Measurements from ENCODE around the gene GNG13.
A peak's percentile ranks its signal among the peaks of the same experiment; 100 is the strongest.

GNG13 gene

GRCh38 chr16:813204-813915 is 12.8 kb upstream of the GNG13 start:
- no peak for DNase-seq

- no peak for DNase-seq
Observed at GRCh38 chr16:808085-808386, 7.5 kb upstream of the GNG13 start.

DNA sequence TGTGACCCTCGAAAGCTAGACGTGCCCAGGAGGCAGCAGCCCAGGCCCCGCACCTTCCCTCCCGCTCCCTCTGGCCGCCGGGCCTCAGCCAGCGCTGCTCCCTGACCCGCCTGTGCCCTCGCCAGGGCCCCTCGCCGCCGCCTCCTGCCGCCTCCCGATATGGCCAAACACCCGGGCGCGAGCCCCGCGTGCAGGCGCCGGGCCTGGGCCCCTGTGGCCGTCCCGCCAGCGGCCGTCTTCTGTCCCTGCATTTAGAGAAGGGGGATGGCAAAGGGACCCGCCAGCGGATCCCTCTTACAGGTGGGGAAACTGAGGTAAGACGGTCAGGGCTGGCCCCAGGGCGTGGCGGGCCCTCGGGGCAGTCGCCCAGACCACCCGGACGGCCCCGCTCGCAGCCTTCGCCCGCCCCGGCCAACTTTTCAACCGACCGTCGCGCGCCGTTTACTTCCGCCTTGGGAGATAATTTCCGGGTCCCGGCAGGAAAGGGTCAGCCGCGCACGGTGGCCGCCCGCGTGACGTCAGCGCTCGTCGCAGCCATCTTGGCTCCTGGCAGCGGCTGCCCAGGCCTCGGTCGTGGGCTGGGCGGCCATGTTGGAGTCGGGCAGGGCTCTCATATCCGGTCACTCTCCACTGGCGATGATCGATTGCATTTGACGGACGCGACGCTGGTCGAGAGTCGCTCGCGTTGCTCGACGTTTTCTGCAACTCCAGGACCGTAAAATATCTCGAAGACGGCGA is 7.0 kb upstream of the GNG13 start:
- peak; percentile 79 for DNase-seq

DNA sequence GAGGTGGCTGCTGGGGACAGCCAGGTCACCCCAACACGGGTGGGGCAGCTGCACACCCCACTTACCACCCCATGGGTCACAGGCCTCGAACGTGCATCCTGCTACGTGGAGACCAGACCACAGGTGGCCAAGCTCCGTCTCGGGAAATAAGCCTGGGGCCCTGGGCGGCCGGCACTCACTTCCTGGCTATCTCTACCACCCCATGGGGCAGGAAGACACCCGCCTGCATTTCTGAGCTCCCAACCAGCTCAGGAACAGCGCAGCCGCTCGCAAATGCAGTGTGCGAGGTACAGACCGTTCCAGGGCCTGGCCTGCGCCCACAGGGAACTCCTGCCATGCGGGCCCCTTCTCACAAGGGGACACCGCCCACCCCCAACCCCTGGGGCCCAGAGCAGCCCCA is 4.9 kb upstream of the GNG13 start:
- no peak for DNase-seq

GRCh38 chr16:804193-805048 is 3.9 kb upstream of the GNG13 start:
- no peak for DNase-seq

DNA sequence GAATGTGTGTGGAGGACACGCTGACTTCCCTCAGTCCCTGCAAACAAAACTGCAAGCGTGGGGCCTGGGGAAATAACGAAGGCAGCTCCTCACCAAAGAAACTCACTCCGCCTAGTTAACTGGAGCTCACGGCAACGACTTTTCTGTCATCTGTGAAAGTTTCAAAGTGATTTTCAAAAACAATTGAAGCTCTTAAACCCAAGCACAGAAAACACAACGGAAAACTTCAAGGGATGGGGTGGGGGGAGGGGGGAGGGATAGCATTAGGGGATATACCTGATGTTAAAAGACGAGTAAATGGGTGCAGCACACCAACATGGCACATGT is 3.2 kb upstream of the GNG13 start:
- no peak for DNase-seq

DNA sequence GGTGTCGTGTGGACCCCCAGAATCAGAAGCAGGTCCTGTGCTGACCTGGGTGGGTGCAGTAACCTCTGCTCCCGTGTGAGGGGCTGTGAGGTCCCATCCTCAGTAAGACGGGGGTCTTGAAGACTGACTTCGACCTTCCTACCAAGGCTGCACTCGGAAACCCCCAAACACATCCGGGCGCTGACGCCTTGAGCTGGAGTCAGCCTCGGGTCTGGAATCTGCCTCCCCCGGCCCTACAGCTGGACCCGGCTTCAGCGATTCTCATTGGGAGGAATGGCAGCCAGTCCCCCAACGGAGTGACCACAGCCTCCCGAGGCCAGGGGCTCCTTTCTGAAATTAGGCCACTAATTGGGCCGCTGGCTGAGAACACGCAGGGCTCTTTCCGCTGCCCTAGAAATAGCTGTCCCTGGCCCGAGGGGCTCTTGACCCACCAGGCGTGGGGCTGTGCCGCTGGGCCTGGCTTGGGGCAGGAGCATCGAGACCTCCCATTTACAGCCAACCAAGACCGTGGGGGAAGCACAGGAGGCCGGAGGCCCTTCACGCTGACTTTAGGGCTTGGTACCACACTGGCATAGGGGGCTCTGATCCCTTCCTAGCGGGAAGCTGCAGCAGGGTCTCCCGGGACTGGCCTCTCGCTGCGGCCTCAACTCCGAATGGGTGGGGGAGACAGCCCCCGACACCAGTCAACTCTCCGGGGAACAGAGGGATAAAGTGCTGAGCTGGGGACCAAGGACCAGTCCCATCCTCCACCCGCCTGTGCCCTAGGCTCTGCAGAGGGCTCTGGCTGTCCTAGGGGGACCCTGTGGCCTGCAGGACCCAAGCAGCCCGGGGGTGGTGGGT is 2.6 kb upstream of the GNG13 start:
- DNase-seq: no peak

DNA sequence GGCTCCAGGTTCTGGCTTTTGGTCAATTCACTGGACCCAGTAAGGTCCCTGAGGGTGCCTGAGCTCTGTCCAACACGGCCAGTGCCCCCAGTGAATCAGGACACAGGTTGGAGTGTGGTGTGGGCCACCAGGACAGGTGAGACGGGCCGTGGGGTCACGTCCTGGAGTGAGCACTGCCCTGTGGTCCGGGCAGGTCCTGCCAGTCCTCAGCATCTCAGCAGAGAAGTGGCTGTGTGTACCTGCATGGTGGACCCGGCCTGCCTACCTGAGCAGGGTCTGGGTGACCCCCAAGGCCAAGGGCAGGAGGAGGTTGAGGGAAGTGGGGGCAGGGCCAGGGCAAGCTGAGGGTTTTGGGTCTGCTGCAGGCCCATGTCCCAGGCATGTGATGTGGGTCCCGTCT is 1.9 kb upstream of the GNG13 start:
- no peak for DNase-seq

DNA sequence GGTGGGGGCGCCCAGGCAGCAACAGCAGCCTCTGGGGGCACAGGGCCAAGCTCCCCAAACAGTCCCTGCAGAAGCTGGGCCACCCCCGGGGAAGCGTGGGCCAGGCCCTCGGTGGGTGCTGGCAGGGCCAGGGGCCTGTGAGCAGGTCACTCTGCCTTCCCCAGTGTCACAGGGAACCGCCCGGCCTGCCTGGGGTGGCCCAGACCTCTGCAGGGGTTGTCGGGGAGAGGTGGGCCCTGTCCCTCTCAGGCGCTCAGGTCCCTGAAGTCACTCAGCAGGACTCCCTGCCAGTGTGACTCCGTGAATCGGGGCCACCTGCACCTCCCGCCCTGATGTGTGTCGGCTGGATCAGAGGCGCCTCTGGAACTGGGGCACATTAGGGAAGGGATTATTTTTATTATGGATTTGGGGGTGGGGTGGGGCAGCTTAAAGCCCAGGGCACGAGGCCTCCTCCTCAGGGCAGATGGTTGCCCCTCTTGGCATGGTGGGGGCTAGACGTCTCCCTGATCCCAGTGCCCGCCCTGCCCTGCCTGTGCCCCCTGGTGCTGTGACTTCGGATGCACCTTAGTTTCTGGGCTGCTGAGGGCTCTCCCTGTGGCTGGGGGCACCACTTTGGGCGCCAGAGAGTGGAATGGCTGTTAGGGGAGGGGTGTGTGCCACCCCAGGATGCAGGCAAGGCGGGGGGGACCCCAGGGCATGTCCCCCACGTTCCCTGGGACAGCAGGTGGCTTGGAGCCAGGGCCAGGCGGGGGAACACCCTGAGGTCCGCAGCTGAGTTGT is 1.2 kb upstream of the GNG13 start:
- no peak for DNase-seq

GRCh38 chr16:800834-801511 is 439 bp upstream of the GNG13 start:
- DNase-seq: no peak

- no peak for DNase-seq
Observed at GRCh38 chr16:799111-799947, 1.2 kb downstream of the GNG13 start.

DNA sequence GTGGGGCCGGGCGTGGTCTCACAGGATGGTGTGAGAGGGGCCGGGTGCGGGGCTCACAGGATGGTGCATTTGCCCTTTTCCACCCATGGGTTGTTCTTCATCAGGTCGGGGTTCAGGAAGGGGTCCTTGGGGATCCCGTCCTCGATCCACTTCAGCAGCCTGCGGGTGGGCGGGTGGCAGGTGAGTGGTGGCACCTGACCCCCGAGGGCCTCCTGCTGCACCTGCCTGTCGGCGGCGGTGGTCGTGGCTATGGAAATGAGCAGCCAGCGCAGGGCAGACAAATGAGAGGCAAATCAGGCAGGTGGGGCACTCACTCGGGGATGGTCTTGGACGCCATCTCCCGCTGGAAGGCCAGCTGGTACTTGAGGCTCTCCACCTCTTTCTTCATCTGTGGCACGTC is 1.9 kb downstream of the GNG13 start:
- DNase-seq: no peak

DNA sequence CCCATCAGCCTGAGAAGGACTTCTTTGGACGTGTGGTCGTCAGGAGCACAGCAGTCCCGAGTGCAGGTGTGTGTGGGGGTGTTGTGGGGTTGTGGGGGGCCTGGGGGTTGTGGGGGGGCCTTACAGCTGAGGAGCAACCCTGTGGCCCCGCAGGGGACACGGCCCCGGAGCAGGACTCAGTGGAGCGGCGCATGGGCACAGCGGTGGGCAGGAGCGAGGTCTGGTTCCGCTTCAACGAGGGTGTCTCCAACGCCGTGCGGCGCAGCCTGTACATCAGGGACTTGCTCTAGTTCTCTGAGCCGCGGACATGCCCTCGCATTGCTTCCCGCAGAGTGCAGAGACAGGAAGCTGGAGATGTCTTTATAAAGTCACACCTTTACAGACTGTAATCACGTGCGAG is 2.8 kb downstream of the GNG13 start:
- DNase-seq: no peak

- no peak for DNase-seq
Observed at GRCh38 chr16:797120-797420, 3.5 kb downstream of the GNG13 start.

GRCh38 chr16:796296-797119 is 4.0 kb downstream of the GNG13 start:
- no peak for DNase-seq

DNA sequence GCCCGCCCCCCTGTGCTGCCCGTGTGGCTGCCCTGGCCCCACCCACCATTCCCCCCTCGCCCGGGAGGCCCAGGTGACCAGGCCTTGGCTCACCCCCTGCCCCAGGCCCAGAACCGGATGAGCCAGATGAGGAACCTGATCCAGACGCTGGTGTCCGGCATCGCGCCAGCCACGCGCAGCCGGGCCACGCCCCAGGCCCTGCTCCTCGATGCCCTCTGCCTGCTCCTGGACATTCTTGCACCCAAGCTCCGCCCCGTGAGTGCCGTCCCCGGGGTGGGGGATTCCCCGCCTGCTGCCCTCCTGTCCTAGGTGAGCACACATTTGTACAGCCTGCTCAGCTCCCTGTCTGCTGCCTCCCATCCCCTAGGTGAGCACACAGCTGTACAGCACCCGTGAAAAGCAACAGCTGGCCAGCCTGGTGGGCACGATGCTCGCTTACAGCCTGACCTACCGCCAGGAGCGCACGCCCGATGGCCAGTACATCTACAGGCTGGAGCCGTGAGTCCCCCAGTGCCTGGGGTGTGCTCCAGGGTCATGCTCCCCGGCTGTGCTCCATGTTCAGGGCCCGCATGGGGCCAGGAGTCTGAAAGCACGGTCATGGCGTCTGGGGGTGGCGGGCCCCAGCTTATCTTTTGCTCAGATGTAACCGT is 4.8 kb downstream of the GNG13 start:
- DNase-seq: no peak

GRCh38 chr16:794853-795466 is 5.6 kb downstream of the GNG13 start:
- DNase-seq: no peak

GRCh38 chr16:794091-794822 is 6.3 kb downstream of the GNG13 start:
- DNase-seq: no peak
